Osteoblast (primary cell): ENCODE data around the gene KLHL17. TPM values are rescaled to one million over a fixed set of nuclear protein-coding genes. Genes with fewer than 3 reads are reported as not detected.

ENCODE experiments used
- DNase-seq: peaks from one replicate; pipeline ENCODE4 v3.0.0; 2011; ENCODE audit warnings: low spot score, mixed read lengths; ENCODE audit not compliant: insufficient read length; ENCODE audit errors: missing footprints
- H2AFZ ChIP-seq: 2 replicates; pipeline ENCODE4 v1.6.0; 2011; ENCODE audit warnings: mild to moderate bottlenecking, low read length
- H3K27ac ChIP-seq: 2 replicates; pipeline ENCODE4 v1.5.1; 2011; ENCODE audit warnings: mild to moderate bottlenecking, low read depth, low read length, moderate library complexity
- H3K27me3 ChIP-seq: 2 replicates; pipeline ENCODE4 v1.6.0; 2012; ENCODE audit warnings: mild to moderate bottlenecking, control low read depth, inconsistent platforms, low read length, moderate library complexity; ENCODE audit not compliant: insufficient read depth
- H3K36me3 ChIP-seq: 2 replicates; pipeline ENCODE4 v1.5.1; 2011; ENCODE audit warnings: mild to moderate bottlenecking, low read length, control low read depth, moderate library complexity; ENCODE audit not compliant: insufficient read depth
- H3K4me1 ChIP-seq: 2 replicates; pipeline ENCODE4 v1.5.1; 2011; ENCODE audit warnings: mild to moderate bottlenecking, low read length, control low read depth, moderate library complexity; ENCODE audit not compliant: insufficient read depth
- H3K4me2 ChIP-seq: 2 replicates; pipeline ENCODE4 v1.6.0; 2011; ENCODE audit warnings: mild to moderate bottlenecking, low read length; ENCODE audit not compliant: insufficient read depth
- H3K4me3 ChIP-seq: fragments of 200-600 bp; sonication (generic); 3 replicates; pipeline ENCODE4 v1.5.1; 2012; ENCODE audit warnings: mild to moderate bottlenecking, low read length, inconsistent platforms; ENCODE audit not compliant: insufficient read depth
- H3K79me2 ChIP-seq: 2 replicates; pipeline ENCODE4 v1.6.0; 2012; ENCODE audit warnings: mild to moderate bottlenecking, low read length, control low read depth, inconsistent platforms; ENCODE audit not compliant: insufficient read depth
- H3K9me3 ChIP-seq: 2 replicates; pipeline ENCODE4 v1.5.1; 2011; ENCODE audit warnings: low read depth, low read length, control low read depth
- H4K20me1 ChIP-seq: 2 replicates; pipeline ENCODE4 v1.6.0; 2012; ENCODE audit warnings: mild to moderate bottlenecking, low read length, control low read depth; ENCODE audit not compliant: insufficient read depth
- total RNA-seq: library from RNA; depleted of rRNA; stranded (reverse); fragments of >200 nt; gene quantifications from 2 replicates; pipeline ENCODE4 v1.2.3, GENCODE V29; 2012
- TF ChIP-seq, protein P1 (sequence below): IDR thresholded peaks from 2 replicates; pipeline ENCODE4 v1.5.1; 2011; ENCODE audit warnings: mild to moderate bottlenecking, low read depth, low read length, moderate library complexity; ENCODE audit errors: extremely low read depth

KLHL17 gene
- total RNA-seq, 1 donor = 5.4 TPM

DNA sequence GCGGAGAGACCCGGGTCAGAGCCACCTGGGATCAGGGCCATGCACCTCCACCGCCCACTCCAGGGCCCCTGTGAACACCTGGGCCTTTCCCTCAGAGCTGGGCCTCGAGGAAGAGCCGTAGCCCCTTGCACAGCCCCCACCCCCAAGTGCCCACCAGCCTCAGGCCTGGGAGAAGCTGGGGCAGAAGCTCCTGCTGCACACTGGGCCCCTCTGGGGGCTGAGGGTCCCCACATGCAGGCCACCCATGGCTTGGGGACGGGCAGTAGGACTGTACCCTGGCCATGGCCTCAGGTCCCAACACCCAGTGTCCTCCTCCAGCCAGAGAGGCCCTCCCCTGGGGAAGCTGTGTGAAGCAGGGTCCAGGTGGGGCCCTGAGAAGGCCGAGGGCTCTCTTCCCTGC is 7.8 kb upstream of the KLHL17 start:
- Histone ChIP-seq H3K36me3 (peaks cover 81% of the 10 kb centered on the region), H4K20me1 (peaks cover 59% of the 10 kb centered on the region), H3K9me3 (no peaks in the 10 kb centered on the region), H3K79me2 (peaks cover 17% of the 10 kb centered on the region), H2AFZ (no peak overlapping the region), H3K27me3 (no peaks in the 10 kb centered on the region), H3K4me1 (peaks cover 3% of the 10 kb centered on the region), H3K4me3 (no peak overlapping the region), H3K27ac (no peak overlapping the region), H3K4me2 (no peak overlapping the region)
- no peak for DNase-seq
- TF ChIP-seq, protein P1, sequence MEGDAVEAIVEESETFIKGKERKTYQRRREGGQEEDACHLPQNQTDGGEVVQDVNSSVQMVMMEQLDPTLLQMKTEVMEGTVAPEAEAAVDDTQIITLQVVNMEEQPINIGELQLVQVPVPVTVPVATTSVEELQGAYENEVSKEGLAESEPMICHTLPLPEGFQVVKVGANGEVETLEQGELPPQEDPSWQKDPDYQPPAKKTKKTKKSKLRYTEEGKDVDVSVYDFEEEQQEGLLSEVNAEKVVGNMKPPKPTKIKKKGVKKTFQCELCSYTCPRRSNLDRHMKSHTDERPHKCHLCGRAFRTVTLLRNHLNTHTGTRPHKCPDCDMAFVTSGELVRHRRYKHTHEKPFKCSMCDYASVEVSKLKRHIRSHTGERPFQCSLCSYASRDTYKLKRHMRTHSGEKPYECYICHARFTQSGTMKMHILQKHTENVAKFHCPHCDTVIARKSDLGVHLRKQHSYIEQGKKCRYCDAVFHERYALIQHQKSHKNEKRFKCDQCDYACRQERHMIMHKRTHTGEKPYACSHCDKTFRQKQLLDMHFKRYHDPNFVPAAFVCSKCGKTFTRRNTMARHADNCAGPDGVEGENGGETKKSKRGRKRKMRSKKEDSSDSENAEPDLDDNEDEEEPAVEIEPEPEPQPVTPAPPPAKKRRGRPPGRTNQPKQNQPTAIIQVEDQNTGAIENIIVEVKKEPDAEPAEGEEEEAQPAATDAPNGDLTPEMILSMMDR = no peak

DNA sequence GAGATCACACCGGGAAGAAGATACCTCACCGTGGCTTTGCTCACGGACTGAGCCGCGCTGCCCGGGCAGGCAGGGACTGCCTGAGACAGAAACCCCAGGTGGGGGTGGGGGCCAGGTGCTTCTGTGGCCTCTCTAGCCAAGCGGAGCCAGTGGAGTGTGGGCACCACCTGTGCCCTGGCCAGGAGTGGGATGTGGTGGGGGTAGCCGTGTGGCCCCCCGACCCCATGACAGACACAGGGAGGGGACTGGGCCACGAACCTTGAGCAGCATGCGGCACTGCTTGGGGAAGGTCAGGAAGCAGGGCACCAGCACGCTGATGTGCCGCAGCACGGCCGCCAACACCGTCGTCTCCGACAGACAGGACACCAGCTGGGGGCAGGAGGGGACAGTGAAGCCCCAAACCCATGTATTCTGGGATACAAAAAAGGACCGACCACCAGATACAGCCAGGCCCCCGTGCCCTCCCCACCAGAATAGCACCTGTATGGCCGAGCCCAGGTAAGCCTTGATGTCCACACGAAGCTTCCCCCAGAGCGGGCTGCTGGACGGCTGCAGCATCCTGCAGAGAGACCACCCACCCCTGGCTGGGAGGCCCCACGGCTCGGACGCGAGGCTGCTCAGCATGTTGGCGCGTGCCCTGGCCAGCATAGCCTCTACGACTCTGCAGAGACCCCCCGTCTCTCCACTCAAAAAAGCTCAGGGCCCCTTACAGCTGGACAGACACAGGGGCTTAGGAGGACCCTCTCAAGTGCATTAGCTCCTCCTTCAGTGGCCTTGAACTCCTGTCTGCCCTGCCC is 6.7 kb upstream of the KLHL17 start:
- H3K4me3 ChIP-seq = no peak overlapping the region

DNA sequence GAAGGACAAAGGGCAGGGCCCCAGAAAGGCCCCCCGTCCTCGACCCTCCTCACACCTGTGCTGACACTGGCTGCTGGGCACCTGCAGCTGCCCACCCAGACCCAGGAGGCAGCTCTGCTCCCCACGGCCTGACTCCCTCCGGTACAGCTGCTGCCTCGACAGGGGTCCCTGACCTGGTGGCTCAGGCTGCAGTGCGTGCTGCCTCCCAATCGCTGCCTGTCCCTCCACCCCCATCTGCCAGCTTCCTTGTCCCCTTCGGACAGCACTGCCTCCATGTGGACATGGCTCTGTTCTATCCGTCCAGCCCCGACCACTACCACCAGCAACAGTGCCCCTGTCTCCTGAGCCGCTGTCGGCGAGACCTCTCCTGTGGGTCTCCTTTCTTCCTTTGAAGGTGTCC is 5.5 kb upstream of the KLHL17 start:
- no peaks in the 10 kb centered on the region for H3K27me3 ChIP-seq
- peaks cover 65% of the 10 kb centered on the region for H3K36me3 ChIP-seq
- TF ChIP-seq, protein P1 = no peak
- no peak overlapping the region for H2AFZ ChIP-seq
- no peak for DNase-seq
- no peak overlapping the region for H3K4me3 ChIP-seq
- H3K4me1 ChIP-seq = peaks cover 12% of the 10 kb centered on the region
- no peak overlapping the region for H3K27ac ChIP-seq
- no peak overlapping the region for H3K4me2 ChIP-seq
- H3K79me2 ChIP-seq = peaks cover 31% of the 10 kb centered on the region
- no peaks in the 10 kb centered on the region for H3K9me3 ChIP-seq
- H4K20me1 ChIP-seq = peaks cover 54% of the 10 kb centered on the region

More for the DNA sequence above, 6.7 kb upstream of the KLHL17 start:
- Histone ChIP-seq H4K20me1 (peaks cover 62% of the 10 kb centered on the region), H2AFZ (no peak overlapping the region), H3K36me3 (peaks cover 74% of the 10 kb centered on the region), H3K9me3 (no peaks in the 10 kb centered on the region), H3K4me1 (peaks cover 12% of the 10 kb centered on the region), H3K27ac (no peak overlapping the region), H3K27me3 (no peaks in the 10 kb centered on the region), H3K79me2 (peaks cover 28% of the 10 kb centered on the region), H3K4me2 (no peak overlapping the region)
- DNase-seq = no peak
- TF ChIP-seq, protein P1 = no peak

DNA sequence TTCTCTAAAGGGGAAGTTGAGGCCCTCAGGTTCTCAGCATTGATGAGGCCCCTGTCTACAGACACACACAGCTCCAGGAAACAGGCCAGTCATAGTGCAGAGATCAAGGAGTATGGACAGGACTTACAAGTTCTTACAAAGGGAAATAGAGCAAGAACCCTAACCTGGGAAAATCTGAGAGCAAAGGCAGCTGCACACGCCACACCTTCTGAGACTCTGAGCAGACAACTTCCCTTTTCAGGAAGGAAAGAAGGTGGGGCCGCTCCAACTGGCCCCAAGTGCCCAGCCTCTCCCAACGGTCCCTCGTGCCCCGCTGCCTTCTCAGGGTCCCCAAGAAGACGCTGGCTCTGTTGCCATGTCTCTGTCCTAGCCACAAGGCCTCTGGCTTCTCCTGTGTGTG is 4.9 kb upstream of the KLHL17 start:
- no peak overlapping the region for H3K4me2 ChIP-seq
- no peak for DNase-seq
- H3K4me1 ChIP-seq = peaks cover 12% of the 10 kb centered on the region
- TF ChIP-seq, protein P1 = no peak
- H3K27ac ChIP-seq = no peak overlapping the region
- no peaks in the 10 kb centered on the region for H3K27me3 ChIP-seq
- peaks cover 48% of the 10 kb centered on the region for H4K20me1 ChIP-seq
- peaks cover 31% of the 10 kb centered on the region for H3K79me2 ChIP-seq
- H2AFZ ChIP-seq = no peak overlapping the region
- H3K9me3 ChIP-seq = no peaks in the 10 kb centered on the region
- H3K4me3 ChIP-seq = no peak overlapping the region
- peaks cover 59% of the 10 kb centered on the region for H3K36me3 ChIP-seq
